Immature natural killer cell (primary cell): Measurements from ENCODE around the gene SLC38A11. TPM values are rescaled to one million over a fixed set of nuclear protein-coding genes. Genes with fewer than 3 reads are reported as not detected.
"Not testable (repeated sequence)": the region's sequence is repeated elsewhere in the genome, so short reads cannot be mapped to it uniquely, and the experiment has no call there.

ENCODE experiments used
- DNase-seq, 3 donors: peaks; one replicate each; pipeline ENCODE4 v3.0.0; 2022; ENCODE audit warnings: mixed read lengths in 1 of 3
- H3K27ac Mint-ChIP-seq, 6 donors: one replicate each; pipeline ENCODE4 v1.8.0; 2020; ENCODE audit warnings: mixed read lengths in 6 of 6, mild to moderate bottlenecking in 5 of 6, inconsistent platforms in 4 of 6, moderate library complexity in 3 of 6
- H3K27me3 Mint-ChIP-seq, 3 donors: one replicate each; pipeline ENCODE4 v1.8.0; 2020 to 2021; ENCODE audit warnings: low read depth in 3 of 3, mild to moderate bottlenecking in 3 of 3, mixed read lengths in 3 of 3, moderate library complexity in 3 of 3, inconsistent platforms in 1 of 3
- H3K36me3 Mint-ChIP-seq, 3 donors: one replicate each; pipeline ENCODE4 v1.8.0; 2020; ENCODE audit warnings: mixed read lengths in 3 of 3, inconsistent platforms in 2 of 3, mild to moderate bottlenecking in 2 of 3
- H3K4me1 Mint-ChIP-seq, 2 donors: one replicate each; pipeline ENCODE4 v1.8.0; 2020; ENCODE audit warnings: inconsistent platforms in 2 of 2, mild to moderate bottlenecking in 2 of 2, mixed read lengths in 2 of 2, moderate library complexity in 1 of 2
- H3K4me3 Mint-ChIP-seq, 5 donors: one replicate each; pipeline ENCODE4 v1.8.0; 2020; ENCODE audit warnings: mild to moderate bottlenecking in 5 of 5, mixed read lengths in 5 of 5, inconsistent platforms in 3 of 5, moderate library complexity in 3 of 5
- H3K9me3 Mint-ChIP-seq, 6 donors: one replicate each; pipeline ENCODE4 v1.8.0; 2020; ENCODE audit warnings: mild to moderate bottlenecking in 6 of 6, mixed read lengths in 6 of 6, inconsistent platforms in 4 of 6, moderate library complexity in 3 of 6
- polyA plus RNA-seq, 3 donors: library from polyadenylated mRNA; unstranded; fragments of 300-500 nt; fragmentation: Illumina TruSeq; gene quantifications; one replicate each; pipeline ENCODE4 v1.2.3, GENCODE V29; 2021

SLC38A11 gene
- polyA plus RNA-seq, 3 donors from 2014 or later = not detected

- Mint-ChIP-seq H3K27ac (no peak overlapping the region), H3K27me3 (no peaks in the 10 kb centered on the region), H3K9me3 (no peaks in the 10 kb centered on the region), H3K4me3 (no peak overlapping the region), H3K4me1 (peaks cover 17 to 26% of the 10 kb centered on the region in 2 donors), H3K36me3 (peaks cover 0 to 3% (median 0%) of the 10 kb centered on the region in 3 donors)
- no peak for DNase-seq
These were observed 26.1 kb upstream of the SLC38A11 start for GRCh38 chr2:164981217-164981990.

- H3K4me3 Mint-ChIP-seq, H3K36me3 Mint-ChIP-seq, H3K27ac Mint-ChIP-seq, H3K9me3 Mint-ChIP-seq, H3K27me3 Mint-ChIP-seq, DNase-seq: not testable (repeated sequence)
- peaks cover 18 to 33% of the 10 kb centered on the region in 2 donors for H3K4me1 Mint-ChIP-seq
These were observed 25.4 kb upstream of the SLC38A11 start for GRCh38 chr2:164980688-164981087.

- H3K4me1 Mint-ChIP-seq = peaks cover 20 to 47% of the 10 kb centered on the region in 2 donors
- no peak overlapping the region for H3K27ac Mint-ChIP-seq
- no peak overlapping the region for H3K4me3 Mint-ChIP-seq
- peaks cover 0 to 3% (median 0%) of the 10 kb centered on the region in 3 donors for H3K36me3 Mint-ChIP-seq
- H3K9me3 Mint-ChIP-seq = no peaks in the 10 kb centered on the region
- DNase-seq = no peak
- no peaks in the 10 kb centered on the region for H3K27me3 Mint-ChIP-seq
These were observed 23.8 kb upstream of the SLC38A11 start for GRCh38 chr2:164979113-164979512.

- Mint-ChIP-seq H3K4me3 (peak overlapping the region; percentile 1 to 54 (median 19)), H3K4me1 (peaks cover 20 to 50% of the 10 kb centered on the region in 2 donors), H3K27ac (peak overlapping the region in 4 of 6 donors; percentile 3 to 52 (median 18))
- H3K9me3 Mint-ChIP-seq, H3K27me3 Mint-ChIP-seq, H3K36me3 Mint-ChIP-seq: not testable (repeated sequence)
- DNase-seq = peak; percentile 56 to 65 (median 57)
These were observed 21.6 kb upstream of the SLC38A11 start for GRCh38 chr2:164976875-164977470.

GRCh38 chr2:164976301-164976700 is 21.0 kb upstream of the SLC38A11 start:
- DNase-seq = no peak
- peaks cover 20 to 50% of the 10 kb centered on the region in 2 donors for H3K4me1 Mint-ChIP-seq
- H3K9me3 Mint-ChIP-seq = no peaks in the 10 kb centered on the region
- H3K27me3 Mint-ChIP-seq = no peaks in the 10 kb centered on the region
- H3K27ac Mint-ChIP-seq = no peak overlapping the region
- H3K36me3 Mint-ChIP-seq = peaks cover 0 to 7% (median 0%) of the 10 kb centered on the region in 3 donors
- H3K4me3 Mint-ChIP-seq = peak overlapping the region in 1 of 5 donors; percentile 19

GRCh38 chr2:164975891-164976290 is 20.6 kb upstream of the SLC38A11 start:
- DNase-seq = no peak
- H3K36me3 Mint-ChIP-seq = peaks cover 0 to 7% (median 0%) of the 10 kb centered on the region in 3 donors
- H3K9me3 Mint-ChIP-seq = no peaks in the 10 kb centered on the region
- peaks cover 20 to 46% of the 10 kb centered on the region in 2 donors for H3K4me1 Mint-ChIP-seq
- H3K27ac Mint-ChIP-seq = no peak overlapping the region
- H3K4me3 Mint-ChIP-seq = no peak overlapping the region
- no peaks in the 10 kb centered on the region for H3K27me3 Mint-ChIP-seq

GRCh38 chr2:164974221-164974620 is 18.9 kb upstream of the SLC38A11 start:
- peaks cover 0 to under 1% (median 0%) of the 10 kb centered on the region in 3 donors for H3K27me3 Mint-ChIP-seq
- peaks cover 17 to 39% of the 10 kb centered on the region in 2 donors for H3K4me1 Mint-ChIP-seq
- no peak overlapping the region for H3K4me3 Mint-ChIP-seq
- peaks cover 0 to 4% (median 0%) of the 10 kb centered on the region in 3 donors for H3K36me3 Mint-ChIP-seq
- H3K27ac Mint-ChIP-seq = no peak overlapping the region
- no peak for DNase-seq
- H3K9me3 Mint-ChIP-seq = peaks cover 0 to 2% (median 0%) of the 10 kb centered on the region in 6 donors

GRCh38 chr2:164972216-164972615 is 16.9 kb upstream of the SLC38A11 start:
- no peak for DNase-seq
- peaks cover 0 to 3% (median 0%) of the 10 kb centered on the region in 6 donors for H3K9me3 Mint-ChIP-seq
- no peak overlapping the region for H3K4me3 Mint-ChIP-seq
- peaks cover 0 to 4% (median 0%) of the 10 kb centered on the region in 3 donors for H3K36me3 Mint-ChIP-seq
- H3K27ac Mint-ChIP-seq = no peak overlapping the region
- peaks cover 0 to 6% (median 2%) of the 10 kb centered on the region in 3 donors for H3K27me3 Mint-ChIP-seq
- H3K4me1 Mint-ChIP-seq = peaks cover 11 to 32% of the 10 kb centered on the region in 2 donors

GRCh38 chr2:164969909-164970690 is 14.8 kb upstream of the SLC38A11 start:
- peaks cover 0 to 3% (median 0%) of the 10 kb centered on the region in 6 donors for H3K9me3 Mint-ChIP-seq
- no peak overlapping the region for H3K27ac Mint-ChIP-seq
- H3K4me1 Mint-ChIP-seq = peaks cover 5 to 25% of the 10 kb centered on the region in 2 donors
- H3K27me3 Mint-ChIP-seq = peaks cover 0 to 10% (median 2%) of the 10 kb centered on the region in 3 donors
- peaks cover 0 to 4% (median 0%) of the 10 kb centered on the region in 3 donors for H3K36me3 Mint-ChIP-seq
- DNase-seq = no peak
- no peak overlapping the region for H3K4me3 Mint-ChIP-seq

- Mint-ChIP-seq H3K9me3 (peaks cover 0 to 3% (median 0%) of the 10 kb centered on the region in 6 donors), H3K27me3 (peaks cover 0 to 10% (median 2%) of the 10 kb centered on the region in 3 donors), H3K4me1 (peaks cover 8 to 24% of the 10 kb centered on the region in 2 donors), H3K4me3 (no peak overlapping the region), H3K27ac (no peak overlapping the region), H3K36me3 (peaks cover 0 to 4% (median 0%) of the 10 kb centered on the region in 3 donors)
- no peak for DNase-seq
These were observed 12.5 kb upstream of the SLC38A11 start for GRCh38 chr2:164967781-164968228.

- no peak for DNase-seq
- H3K27me3 Mint-ChIP-seq = peaks cover 0 to 10% (median 2%) of the 10 kb centered on the region in 3 donors
- H3K4me1 Mint-ChIP-seq = peaks cover 8 to 24% of the 10 kb centered on the region in 2 donors
- H3K36me3 Mint-ChIP-seq = peaks cover 0 to 4% (median 0%) of the 10 kb centered on the region in 3 donors
- H3K27ac Mint-ChIP-seq = no peak overlapping the region
- no peak overlapping the region for H3K4me3 Mint-ChIP-seq
- H3K9me3 Mint-ChIP-seq = peaks cover 0 to 3% (median 0%) of the 10 kb centered on the region in 6 donors
These were observed 12.0 kb upstream of the SLC38A11 start for GRCh38 chr2:164967361-164967760.

- peaks cover 8 to 24% of the 10 kb centered on the region in 2 donors for H3K4me1 Mint-ChIP-seq
- no peak overlapping the region for H3K27ac Mint-ChIP-seq
- no peak for DNase-seq
- no peak overlapping the region for H3K4me3 Mint-ChIP-seq
- peaks cover 0 to 10% (median 2%) of the 10 kb centered on the region in 3 donors for H3K27me3 Mint-ChIP-seq
- H3K9me3 Mint-ChIP-seq = peaks cover 0 to 3% (median 0%) of the 10 kb centered on the region in 6 donors
- H3K36me3 Mint-ChIP-seq = no peaks in the 10 kb centered on the region
These were observed 9.4 kb upstream of the SLC38A11 start for GRCh38 chr2:164964700-164965099.

GRCh38 chr2:164960159-164960558 is 4.8 kb upstream of the SLC38A11 start:
- Mint-ChIP-seq H3K4me3 (no peak overlapping the region), H3K9me3 (no peaks in the 10 kb centered on the region), H3K27ac (no peak overlapping the region), H3K36me3 (no peaks in the 10 kb centered on the region), H3K27me3 (peaks cover 0 to 4% (median 2%) of the 10 kb centered on the region in 3 donors), H3K4me1 (peaks cover 5 to 10% of the 10 kb centered on the region in 2 donors)
- DNase-seq = no peak
